Prostate gland (tissue), 2 donors: ENCODE measurements around the gene COL9A3. TPM values are rescaled to one million over a fixed set of nuclear protein-coding genes. Genes with fewer than 3 reads are reported as not detected.

ENCODE experiments used
- DNase-seq: peaks from one replicate; pipeline ENCODE4 v3.0.0-alpha.2; 2019; ENCODE audit warnings: low spot score
- H3K27ac ChIP-seq, 2 donors: fragments of 200-600 bp; sonication (generic); 2 replicates each; pipeline ENCODE4 v1.5.1; 2017 to 2019
- H3K27me3 ChIP-seq: fragments of 200-600 bp; sonication (generic); replicated peaks from 2 replicates; pipeline ENCODE4 v1.5.1; 2019; ENCODE audit not compliant: insufficient read depth
- H3K36me3 ChIP-seq, 2 donors: fragments of 200-600 bp; sonication (generic); 1 replicate in 1 of 2; 2 replicates in 1 of 2; pipeline versions ENCODE4 v1.5.1 to v1.8.1; 2017 to 2019
- H3K4me1 ChIP-seq: fragments of 200-600 bp; sonication (generic); replicated peaks from 2 replicates; pipeline ENCODE4 v1.5.1; 2019
- H3K4me3 ChIP-seq, 2 donors: fragments of 200-600 bp; sonication (generic); 2 replicates each; pipeline ENCODE4 v1.5.1; 2017 to 2019
- H3K9me3 ChIP-seq: fragments of 200-600 bp; sonication (generic); 2 replicates; pipeline ENCODE4 v1.5.1; 2017
- CTCF ChIP-seq, 4 experiments: fragments of 200-600 bp in 2 of 4; fragments of 450-650 bp in 2 of 4; sonication (generic) in 2 of 4; IDR thresholded peaks; 1 replicate in 3 of 4; 2 replicates in 1 of 4; pipeline ENCODE4 v1.5.1; 2016 to 2019; ENCODE audit warnings: antibody characterized with exemption in 4 of 4, mild to moderate bottlenecking in 2 of 4, moderate library complexity in 2 of 4
- POLR2A ChIP-seq: fragments of 450-650 bp; IDR thresholded peaks from one replicate; pipeline ENCODE4 v1.6.1; 2016; ENCODE audit warnings: antibody characterized with exemption, mild to moderate bottlenecking
- POLR2AphosphoS5 ChIP-seq: sonication (generic); formaldehyde crosslinking; IDR thresholded peaks from one replicate; pipeline ENCODE4 v1.6.1; 2017; ENCODE audit warnings: antibody characterized with exemption
- WGBS: methylation state at CpG from one replicate; pipeline ENCODE4 v1.1.5; 2018; 5-methylcytosine and 5-hydroxymethylcytosine counted together
- intact Hi-C: fragments of 100-400 bp; cut with DNase I; formaldehyde crosslinking; loops from one replicate; pipeline ENCODE4 v1.14.2; 2022
- total RNA-seq, 2 donors: library from RNA; depleted of rRNA; stranded (reverse); fragments of >200 nt; gene quantifications; one replicate each; pipeline ENCODE4 v1.1.0, GENCODE V29; 2016

Gene COL9A3
- total RNA-seq, 2 donors from 2014 or later: 5.8 to 6.5 TPM

GRCh38 chr20:62885046-62885895 lies 68.4 kb downstream of the COL9A3 start:
- Histone ChIP-seq H3K4me1 (peaks cover 13% of the 10 kb centered on the region), H3K9me3 (no peaks in the 10 kb centered on the region), H3K27me3 (no peaks in the 10 kb centered on the region), H3K27ac (no peak overlapping the region), H3K4me3 (no peak overlapping the region), H3K36me3 (peaks cover 6 to 13% of the 10 kb centered on the region in 2 donors)
- WGBS: 69% methylated on average over 20 of the region's 20 CpGs
- no peak for TF ChIP-seq CTCF (IDR thresholded peaks at IDR 0.05)
- no peak for TF ChIP-seq POLR2AphosphoS5
- TF ChIP-seq POLR2A: no peak
- no peak for DNase-seq
- intact Hi-C loops: no loop called here

- TF ChIP-seq CTCF (IDR thresholded peaks at IDR 0.05): no peak
- no peak for TF ChIP-seq POLR2A
- TF ChIP-seq POLR2AphosphoS5: no peak
- no peaks in the 10 kb centered on the region for H3K9me3 ChIP-seq
- no peak for DNase-seq
- H3K4me3 ChIP-seq: no peak overlapping the region
- H3K36me3 ChIP-seq: peaks cover 0 to 20% of the 10 kb centered on the region in 2 donors
- peak overlapping the region in 1 of 2 donors; percentile 46 for H3K27ac ChIP-seq
- no peaks in the 10 kb centered on the region for H3K27me3 ChIP-seq
- WGBS: 78% methylated on average over 18 of the region's 23 CpGs
- H3K4me1 ChIP-seq: peaks cover 13% of the 10 kb centered on the region
- intact Hi-C loops: no loop called here
Measured at GRCh38 chr20:62885896-62886708, 69.3 kb downstream of the COL9A3 start.

GRCh38 chr20:62886709-62887058 lies 69.8 kb downstream of the COL9A3 start:
- peaks cover 13% of the 10 kb centered on the region for H3K4me1 ChIP-seq
- no peak overlapping the region for H3K4me3 ChIP-seq
- H3K36me3 ChIP-seq: peaks cover 0 to 26% of the 10 kb centered on the region in 2 donors
- no peak for DNase-seq
- 71% methylated on average over 7 of the region's 7 CpGs for WGBS
- no peaks in the 10 kb centered on the region for H3K9me3 ChIP-seq
- H3K27ac ChIP-seq: peak overlapping the region in 1 of 2 donors; percentile 46
- TF ChIP-seq POLR2A: no peak
- no peak for TF ChIP-seq POLR2AphosphoS5
- TF ChIP-seq CTCF (IDR thresholded peaks at IDR 0.05): no peak
- H3K27me3 ChIP-seq: no peaks in the 10 kb centered on the region
- intact Hi-C loops: no loop called here

- Histone ChIP-seq H3K36me3 (peaks cover 0 to 32% of the 10 kb centered on the region in 2 donors), H3K4me1 (peaks cover 13% of the 10 kb centered on the region), H3K27me3 (no peaks in the 10 kb centered on the region), H3K4me3 (no peak overlapping the region), H3K27ac (peak overlapping the region in 1 of 2 donors; percentile 46), H3K9me3 (no peaks in the 10 kb centered on the region)
- TF ChIP-seq POLR2A (no peak), CTCF (IDR thresholded peaks at IDR 0.05) (peak in 1 of 4 experiments; percentile 3), POLR2AphosphoS5 (peak; percentile 71)
- DNase-seq: peak; percentile 74
- intact Hi-C loops: no loop called here
- 33% methylated on average over 13 of the region's 13 CpGs for WGBS
Measured at GRCh38 chr20:62887152-62887859, 70.5 kb downstream of the COL9A3 start.
